HUES64 (cell line): Measurements from ENCODE around the gene CD300LB.

Experiments used
- H3K27ac ChIP-seq: 2 replicates; pipeline ENCODE4 v1.7.0; 2013; ENCODE audit warnings: low read depth, low read length, inconsistent platforms
- H3K27me3 ChIP-seq: 2 replicates; pipeline ENCODE4 v1.6.1; 2013; ENCODE audit warnings: mild to moderate bottlenecking, low read length; ENCODE audit not compliant: insufficient read depth
- H3K36me3 ChIP-seq: 2 replicates; pipeline ENCODE4 v1.6.1; 2013; ENCODE audit warnings: mild to moderate bottlenecking, low read length; ENCODE audit not compliant: insufficient read depth
- H3K4me1 ChIP-seq: 2 replicates; pipeline ENCODE4 v1.6.1; 2013; ENCODE audit warnings: mild to moderate bottlenecking, low read length, moderate library complexity; ENCODE audit not compliant: insufficient read depth
- H3K4me3 ChIP-seq: 2 replicates; pipeline ENCODE4 v1.5.1; 2013; ENCODE audit warnings: mild to moderate bottlenecking, low read length, moderate library complexity
- H3K9ac ChIP-seq: 2 replicates; pipeline ENCODE4 v1.6.1; 2013; ENCODE audit warnings: mild to moderate bottlenecking, low read depth, low read length
- H3K9me3 ChIP-seq: 2 replicates; pipeline ENCODE4 v1.6.1; 2013; ENCODE audit warnings: low read depth, low read length; ENCODE audit not compliant: insufficient read depth
- WGBS: fragments of 150-250, 120-280 bp; methylation state at CpG from one replicate; pipeline ENCODE4 v1.1.7; 2013; ENCODE audit warnings: missing lambda C conversion rate; 5-methylcytosine and 5-hydroxymethylcytosine counted together

The CD300LB gene

DNA sequence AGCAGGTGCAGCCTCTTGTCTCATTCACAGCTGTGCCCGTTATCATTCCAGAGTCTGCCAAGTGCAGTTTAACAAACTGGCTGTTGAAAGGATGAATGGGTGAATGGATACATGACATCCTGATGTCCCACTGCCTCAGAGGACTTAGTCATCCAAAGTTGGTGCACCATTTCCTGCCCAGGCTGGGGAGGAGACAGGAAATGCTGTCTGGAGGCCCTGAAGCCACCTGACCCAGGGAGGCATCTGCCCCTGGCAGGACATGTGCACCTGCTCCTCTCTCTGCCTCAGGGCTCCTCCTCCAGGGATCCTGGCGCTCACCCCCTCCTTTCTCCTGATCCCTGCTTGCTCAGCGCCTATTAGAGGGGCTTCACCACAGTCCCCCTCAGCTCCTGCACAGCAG lies 16.5 kb upstream of the CD300LB start:
- Histone ChIP-seq H3K4me1 (no peaks in the 10 kb centered on the region), H3K4me3 (no peak overlapping the region), H3K27me3 (no peaks in the 10 kb centered on the region), H3K27ac (no peak overlapping the region), H3K9ac (no peak overlapping the region), H3K9me3 (no peaks in the 10 kb centered on the region), H3K36me3 (no peaks in the 10 kb centered on the region)
- 90% methylated on average over 3 of the region's 3 CpGs for WGBS

GRCh38 chr17:74547264-74547663 lies 16.0 kb upstream of the CD300LB start:
- Histone ChIP-seq H3K27me3 (no peaks in the 10 kb centered on the region), H3K36me3 (no peaks in the 10 kb centered on the region), H3K27ac (no peak overlapping the region), H3K4me3 (no peak overlapping the region), H3K4me1 (no peaks in the 10 kb centered on the region), H3K9ac (no peak overlapping the region), H3K9me3 (no peaks in the 10 kb centered on the region)
- 91% methylated on average over 7 of the region's 7 CpGs for WGBS

GRCh38 chr17:74546586-74546985 lies 15.3 kb upstream of the CD300LB start:
- Histone ChIP-seq H3K9ac (no peak overlapping the region), H3K9me3 (no peaks in the 10 kb centered on the region), H3K27ac (no peak overlapping the region), H3K4me1 (no peaks in the 10 kb centered on the region), H3K4me3 (no peak overlapping the region), H3K36me3 (no peaks in the 10 kb centered on the region), H3K27me3 (no peaks in the 10 kb centered on the region)
- WGBS = 92% methylated on average over 7 of the region's 7 CpGs

DNA sequence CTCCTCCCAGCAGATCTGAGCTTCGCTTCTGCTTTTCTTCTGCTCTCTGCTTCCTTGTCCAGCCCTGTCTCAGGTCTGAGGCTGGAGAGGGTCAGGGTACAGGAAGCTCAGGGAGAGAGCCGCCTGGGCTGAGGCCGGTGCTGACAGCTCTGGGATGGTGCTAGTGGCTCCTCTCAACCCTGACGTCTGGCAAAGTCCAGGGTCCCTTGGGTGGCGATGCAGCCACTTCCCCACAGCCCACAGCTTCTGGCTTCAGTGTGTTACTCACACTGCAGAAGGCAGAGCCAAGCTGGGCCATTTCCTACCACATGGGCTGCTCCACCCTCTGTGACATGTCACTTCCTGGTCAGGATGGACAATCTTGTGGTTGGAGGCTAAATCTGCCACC lies 14.6 kb upstream of the CD300LB start, which contains the start of gene CD300C:
Gene CD300C, minus strand, starts transcription at position 273 of the 388 bp plus-strand sequence. CDS start 333 bp downstream, outside the sequence.
- WGBS = 88% methylated on average over 5 of the region's 5 CpGs
- Histone ChIP-seq H3K4me1 (no peaks in the 10 kb centered on the region), H3K9ac (no peak within 1 kb of the TSS; the same call in 1 of the 2 replicates)

DNA sequence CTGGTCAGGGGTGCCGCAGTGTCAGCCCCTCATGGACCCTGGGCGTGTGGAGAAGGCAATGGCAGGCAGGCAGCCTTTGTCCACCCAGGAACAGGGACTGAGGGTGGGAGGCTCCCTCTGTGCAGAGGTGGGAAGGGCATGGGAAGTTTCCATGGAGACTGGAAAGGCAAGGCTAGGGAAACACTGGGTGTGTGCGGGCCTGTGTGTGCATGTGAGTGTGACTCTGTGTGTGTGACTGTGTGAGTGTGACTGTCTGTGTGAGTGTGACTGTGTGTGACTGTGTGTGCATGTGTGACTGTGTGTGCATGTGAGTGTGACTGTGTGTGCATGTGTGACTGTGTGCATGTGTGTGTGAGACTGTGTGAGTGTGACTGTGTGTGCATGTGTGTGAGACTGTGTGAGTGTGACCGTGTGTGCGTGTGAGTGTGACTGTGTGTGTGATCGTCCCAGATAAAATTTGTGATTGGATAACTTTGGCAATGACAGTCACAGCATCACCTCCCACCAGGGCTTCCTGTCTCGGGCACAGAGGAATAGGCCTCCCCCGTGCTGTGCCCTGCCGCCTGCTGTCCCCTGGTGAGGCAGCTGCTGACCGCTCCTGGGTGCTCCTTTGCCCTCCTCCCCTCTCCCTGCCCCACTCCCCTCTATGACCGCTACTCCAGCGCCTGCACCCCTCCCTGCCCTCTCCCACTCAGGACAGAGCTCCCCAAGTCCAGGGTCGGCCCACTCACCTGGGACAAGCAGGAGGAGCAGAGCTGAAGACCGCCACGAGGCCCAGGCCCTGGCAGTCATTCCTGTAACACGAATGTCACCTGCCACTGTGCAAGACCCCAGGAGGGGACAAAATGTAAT lies 13.9 kb upstream of the CD300LB start:
- Histone ChIP-seq H3K4me1 (no peaks in the 10 kb centered on the region), H3K36me3 (no peaks in the 10 kb centered on the region), H3K4me3 (no peak overlapping the region), H3K27ac (no peak overlapping the region), H3K9ac (no peak overlapping the region; the same call in 1 of the 2 replicates), H3K9me3 (no peaks in the 10 kb centered on the region), H3K27me3 (no peaks in the 10 kb centered on the region)
- 92% methylated on average over 16 of the region's 16 CpGs for WGBS

More for the DNA sequence above, 14.6 kb upstream of the CD300LB start, which contains the start of gene CD300C:
- Histone ChIP-seq H3K36me3 (no peaks in the 10 kb centered on the region), H3K27me3 (no peaks in the 10 kb centered on the region), H3K4me3 (no peak within 1 kb of the TSS), H3K9me3 (no peaks in the 10 kb centered on the region), H3K27ac (no peak within 1 kb of the TSS)

- Histone ChIP-seq H3K27me3 (no peaks in the 10 kb centered on the region), H3K9ac (no peak overlapping the region), H3K4me1 (no peaks in the 10 kb centered on the region), H3K36me3 (no peaks in the 10 kb centered on the region), H3K4me3 (no peak overlapping the region), H3K9me3 (no peaks in the 10 kb centered on the region), H3K27ac (no peak overlapping the region)
- WGBS = 92% methylated on average over 18 of the region's 18 CpGs
Measured at GRCh38 chr17:74543891-74544760, 12.9 kb upstream of the CD300LB start.

DNA sequence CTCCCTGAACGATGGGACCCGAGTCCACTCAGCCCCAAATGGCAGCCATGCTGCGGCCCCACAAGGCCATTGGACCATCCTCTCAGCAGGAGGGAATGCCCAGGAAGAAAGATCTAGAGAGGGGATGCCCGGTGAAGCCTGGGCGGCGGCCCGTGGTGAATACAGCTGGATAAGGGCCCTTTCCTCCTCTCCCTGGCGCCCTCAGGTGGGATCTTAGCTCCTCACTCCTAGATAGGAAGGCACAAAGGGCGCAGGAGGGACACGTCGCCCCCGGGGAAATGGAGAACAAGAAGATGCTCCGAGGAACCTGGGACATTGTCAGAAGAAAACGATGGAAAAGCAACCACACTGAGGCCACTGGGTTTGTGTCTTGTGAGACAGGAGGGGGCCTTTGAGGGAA lies 12.1 kb upstream of the CD300LB start:
- 82% methylated on average over 14 of the region's 14 CpGs for WGBS
- Histone ChIP-seq H3K36me3 (no peaks in the 10 kb centered on the region), H3K9ac (no peak overlapping the region), H3K4me3 (no peak overlapping the region), H3K27me3 (no peaks in the 10 kb centered on the region), H3K9me3 (no peaks in the 10 kb centered on the region), H3K27ac (no peak overlapping the region), H3K4me1 (no peaks in the 10 kb centered on the region)

DNA sequence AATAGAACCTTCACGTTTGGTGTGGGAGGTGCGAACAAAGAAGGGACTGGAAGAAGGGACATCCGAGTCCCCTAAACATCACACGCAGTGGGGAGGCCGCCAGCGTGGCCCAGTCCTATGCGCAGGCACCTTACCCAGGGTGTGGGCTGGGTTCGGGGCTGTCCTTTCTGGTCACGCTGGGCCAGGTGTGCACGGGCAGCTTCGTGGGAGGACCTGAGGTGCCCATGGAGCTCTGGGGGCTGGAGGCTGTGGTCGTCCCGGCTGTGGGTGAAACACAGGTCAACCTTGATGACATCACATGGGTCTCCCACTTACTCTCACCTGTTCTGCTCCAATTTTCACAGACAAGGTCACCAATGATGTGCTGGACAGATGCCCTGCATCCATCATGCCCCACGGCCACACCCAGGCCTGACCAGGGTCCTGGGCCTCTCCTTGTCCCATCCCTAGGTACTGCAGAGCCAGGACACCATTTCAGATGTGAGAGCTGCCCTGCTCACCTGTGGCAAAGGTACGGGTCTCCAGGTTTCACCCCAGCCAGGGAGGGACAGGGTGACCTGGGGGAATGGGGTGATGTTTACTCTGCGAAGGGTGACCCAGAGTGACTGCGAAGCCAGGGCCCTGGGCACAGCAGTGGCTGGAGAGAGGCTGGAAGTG lies 11.6 kb upstream of the CD300LB start:
- Histone ChIP-seq H3K9ac (no peak overlapping the region), H3K27ac (no peak overlapping the region), H3K4me3 (no peak overlapping the region), H3K27me3 (peaks cover 3% of the 10 kb centered on the region; the same call in 1 of the 2 replicates), H3K4me1 (no peaks in the 10 kb centered on the region), H3K9me3 (no peaks in the 10 kb centered on the region), H3K36me3 (no peaks in the 10 kb centered on the region)
- WGBS = 93% methylated on average over 17 of the region's 17 CpGs

GRCh38 chr17:74542166-74542565 lies 10.9 kb upstream of the CD300LB start:
- no peak overlapping the region for H3K9ac ChIP-seq
- peaks cover 3% of the 10 kb centered on the region; the same call in 1 of the 2 replicates for H3K27me3 ChIP-seq
- no peak overlapping the region for H3K4me3 ChIP-seq
- H3K4me1 ChIP-seq = no peaks in the 10 kb centered on the region
- H3K9me3 ChIP-seq = no peaks in the 10 kb centered on the region
- 93% methylated on average over 5 of the region's 5 CpGs for WGBS
- H3K36me3 ChIP-seq = no peaks in the 10 kb centered on the region
- H3K27ac ChIP-seq = no peak overlapping the region

DNA sequence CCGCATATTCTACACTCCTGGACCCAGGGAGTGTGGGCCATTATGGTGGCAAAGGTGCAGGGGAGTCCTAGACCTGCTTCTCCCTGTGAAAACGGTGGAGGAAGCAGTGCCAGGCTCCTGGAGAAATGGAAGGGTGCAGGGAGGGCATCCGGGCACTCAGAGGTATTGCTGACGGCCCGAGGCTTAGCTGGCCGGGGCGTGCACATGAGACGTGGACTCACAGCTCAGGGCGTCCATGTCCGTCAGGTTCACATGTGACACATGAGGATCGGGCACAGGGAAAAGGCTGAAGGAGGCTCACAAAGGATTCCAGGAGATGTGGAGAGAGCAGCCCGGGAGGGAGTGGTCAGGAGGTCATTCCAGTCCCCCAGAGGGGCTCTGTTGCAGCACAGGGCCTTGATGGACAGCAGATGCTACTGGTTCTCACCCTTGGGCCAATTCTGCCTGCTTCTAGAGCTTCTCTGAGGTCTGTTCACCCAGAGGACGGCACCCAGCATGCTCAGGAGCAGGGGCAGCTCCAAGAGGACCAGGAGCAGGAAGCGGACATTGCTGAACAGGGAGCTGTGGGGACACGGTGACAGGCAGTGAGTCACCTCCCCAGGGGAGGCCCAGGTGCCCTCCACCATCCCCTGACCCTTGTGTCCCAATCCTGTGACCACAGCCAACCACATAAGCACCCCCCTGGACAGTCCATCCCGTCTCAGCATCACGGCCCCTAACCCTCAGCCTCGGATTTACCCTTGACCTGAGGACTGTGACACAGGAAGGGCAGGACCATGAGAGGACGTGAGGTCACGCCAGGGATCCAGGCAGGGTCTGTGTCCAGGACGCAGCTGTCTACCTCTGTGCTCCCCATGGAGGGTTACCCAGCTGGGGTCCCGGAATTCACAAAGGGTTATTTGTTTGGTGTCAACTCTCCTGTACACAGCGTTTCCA lies 10.2 kb upstream of the CD300LB start:
- Histone ChIP-seq H3K9me3 (no peaks in the 10 kb centered on the region), H3K36me3 (no peaks in the 10 kb centered on the region), H3K4me1 (no peaks in the 10 kb centered on the region), H3K27ac (no peak overlapping the region), H3K27me3 (peaks cover 3% of the 10 kb centered on the region; the same call in 1 of the 2 replicates), H3K4me3 (no peak overlapping the region), H3K9ac (no peak overlapping the region)
- 91% methylated on average over 23 of the region's 23 CpGs for WGBS
